Measurements from ENCODE around the gene BARX1.

BARX1 gene

DNA sequence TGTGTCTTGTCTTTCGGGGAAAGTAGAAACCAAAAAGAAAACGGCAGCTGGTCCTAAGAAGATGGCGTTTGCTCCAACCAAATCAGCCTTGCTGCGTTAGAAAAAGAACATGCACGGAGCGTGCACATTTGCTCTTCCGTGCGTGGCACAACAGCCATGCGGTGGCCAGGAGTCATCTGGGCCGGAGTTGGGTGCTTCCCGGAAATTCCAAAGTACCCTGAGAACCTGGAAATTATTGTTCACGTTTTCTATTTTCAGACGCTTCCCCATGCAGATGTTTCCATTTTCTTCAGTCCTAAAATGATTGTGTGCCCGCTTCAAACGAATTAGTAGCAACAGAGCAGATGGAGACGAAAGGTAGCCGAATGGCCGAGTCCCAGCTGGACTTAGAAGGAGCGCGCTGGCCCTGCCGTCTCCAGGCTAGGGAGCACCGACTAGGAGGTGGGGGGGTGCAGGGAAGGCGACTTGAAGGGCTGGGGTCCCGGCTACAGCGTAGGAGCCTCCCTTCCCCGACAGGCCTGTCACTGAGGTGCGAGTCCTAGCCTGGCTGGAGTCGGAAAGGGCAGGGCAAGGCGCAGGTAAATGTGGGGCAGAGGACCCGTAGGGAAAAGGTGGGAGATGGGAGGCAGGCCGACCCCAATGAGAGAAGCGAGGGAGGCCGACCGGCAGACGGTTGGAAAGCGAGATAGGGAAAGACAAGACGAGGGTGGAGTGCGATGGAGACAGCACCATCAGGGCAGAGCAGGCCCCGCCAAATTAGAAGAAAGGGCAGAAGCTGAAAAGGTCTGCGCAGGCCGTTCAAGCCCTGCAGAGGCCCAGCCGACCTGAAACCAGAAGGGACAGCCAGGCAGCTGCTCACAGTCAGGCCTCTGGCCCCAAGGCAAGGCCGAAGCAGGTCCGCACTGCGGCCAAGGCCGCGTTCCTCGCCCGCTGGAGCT is 1.4 kb downstream of the BARX1 start:
- no peak overlapping the region for H3K4me3 ChIP-seq (ENCODE audit: low read length)

DNA sequence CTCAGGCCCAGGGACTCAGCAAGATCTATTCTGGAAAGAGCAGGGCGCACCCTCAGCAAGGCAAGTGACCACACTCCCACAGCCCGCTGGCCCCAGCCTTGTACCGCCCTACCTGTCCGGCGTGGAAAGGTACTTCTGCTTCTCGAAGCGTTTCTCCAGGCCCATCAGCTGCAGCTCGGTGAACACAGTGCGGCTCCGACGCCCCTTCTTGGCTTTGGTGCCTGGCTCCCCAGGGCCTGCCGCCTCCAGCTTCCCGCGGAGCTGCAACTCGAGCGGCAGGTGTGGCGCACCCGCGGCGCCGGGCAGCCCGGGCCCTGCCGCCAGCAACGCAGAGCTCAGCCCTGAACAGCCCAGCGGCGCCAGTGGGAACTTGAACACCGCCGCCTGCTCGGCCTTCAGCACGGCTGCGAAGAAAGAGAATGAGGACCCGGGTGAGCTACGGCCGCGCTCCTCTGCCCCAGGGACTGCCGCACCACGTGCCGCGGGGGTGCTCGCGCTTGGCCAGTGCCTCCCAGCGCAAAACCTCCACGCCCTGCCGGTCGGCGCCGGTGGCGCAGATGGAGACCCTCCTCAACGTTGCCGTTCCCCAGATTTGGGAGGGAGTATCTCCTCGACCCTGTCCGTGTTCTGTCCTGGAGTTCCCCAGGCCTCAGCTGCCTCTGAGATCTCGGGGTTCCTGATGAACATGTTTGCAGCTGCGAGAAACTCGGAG is 2.2 kb downstream of the BARX1 start:
- Histone ChIP-seq H3K27me3 (ENCODE audit: control insufficient read depth, insufficient read depth, low read length) (peaks cover 85% of the 10 kb centered on the region), H3K36me3 (ENCODE audit: control insufficient read depth, insufficient read depth, low read length) (no peaks in the 10 kb centered on the region), H3K4me1 (ENCODE audit: control insufficient read depth, insufficient read depth, low read length) (peaks cover 2% of the 10 kb centered on the region), H3K27ac (ENCODE audit: low read depth, low read length) (no peak overlapping the region), H3K9ac (ENCODE audit: low read length) (no peak overlapping the region), H3K4me3 (ENCODE audit: low read length) (peak overlapping the region; percentile 32)

More for the DNA sequence above, 1.4 kb downstream of the BARX1 start:
- Histone ChIP-seq H3K4me1 (ENCODE audit: control insufficient read depth, insufficient read depth, low read length) (peaks cover 2% of the 10 kb centered on the region), H3K27ac (ENCODE audit: low read depth, low read length) (no peak overlapping the region), H3K27me3 (ENCODE audit: control insufficient read depth, insufficient read depth, low read length) (peaks cover 88% of the 10 kb centered on the region), H3K9ac (ENCODE audit: low read length) (no peak overlapping the region), H3K36me3 (ENCODE audit: control insufficient read depth, insufficient read depth, low read length) (no peaks in the 10 kb centered on the region)

DNA sequence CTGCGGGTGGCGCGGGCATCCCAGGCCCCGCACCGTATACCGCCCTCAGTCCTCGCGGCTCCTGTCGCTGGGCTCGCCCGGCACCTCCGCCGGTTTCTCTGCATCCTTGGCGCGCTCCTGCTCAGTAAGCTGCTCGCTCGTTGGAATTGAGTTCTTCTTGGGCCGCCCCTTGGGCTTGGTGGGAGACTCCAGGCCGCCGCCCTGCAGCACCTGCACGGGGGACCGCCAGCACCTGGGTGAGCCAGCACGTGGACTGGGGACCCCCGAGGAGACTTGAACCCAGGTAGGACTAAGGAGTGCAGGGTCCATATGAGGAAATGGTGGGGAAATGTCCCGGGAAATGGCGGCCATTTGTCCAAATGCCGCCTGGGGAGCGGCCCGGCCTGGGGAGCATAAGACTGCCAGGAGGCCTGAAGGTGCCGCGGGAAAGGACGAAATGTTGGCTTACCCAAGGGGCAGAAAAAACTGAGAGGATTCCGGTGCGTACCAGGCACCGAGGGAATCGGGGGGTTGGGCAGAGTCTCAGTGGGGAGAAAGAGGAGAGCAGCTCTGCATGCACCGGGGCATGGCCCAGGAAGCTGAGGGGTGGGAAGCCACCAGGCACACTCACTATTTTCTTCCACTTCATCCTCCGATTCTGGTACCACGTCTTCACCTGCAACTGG is 2.9 kb downstream of the BARX1 start:
- Histone ChIP-seq H3K4me1 (ENCODE audit: control insufficient read depth, insufficient read depth, low read length) (peaks cover 2% of the 10 kb centered on the region), H3K36me3 (ENCODE audit: control insufficient read depth, insufficient read depth, low read length) (no peaks in the 10 kb centered on the region), H3K9ac (ENCODE audit: low read length) (no peak overlapping the region), H3K4me3 (ENCODE audit: low read length) (peak overlapping the region; percentile 32), H3K27ac (ENCODE audit: low read depth, low read length) (no peak overlapping the region), H3K27me3 (ENCODE audit: control insufficient read depth, insufficient read depth, low read length) (peaks cover 81% of the 10 kb centered on the region)

DNA sequence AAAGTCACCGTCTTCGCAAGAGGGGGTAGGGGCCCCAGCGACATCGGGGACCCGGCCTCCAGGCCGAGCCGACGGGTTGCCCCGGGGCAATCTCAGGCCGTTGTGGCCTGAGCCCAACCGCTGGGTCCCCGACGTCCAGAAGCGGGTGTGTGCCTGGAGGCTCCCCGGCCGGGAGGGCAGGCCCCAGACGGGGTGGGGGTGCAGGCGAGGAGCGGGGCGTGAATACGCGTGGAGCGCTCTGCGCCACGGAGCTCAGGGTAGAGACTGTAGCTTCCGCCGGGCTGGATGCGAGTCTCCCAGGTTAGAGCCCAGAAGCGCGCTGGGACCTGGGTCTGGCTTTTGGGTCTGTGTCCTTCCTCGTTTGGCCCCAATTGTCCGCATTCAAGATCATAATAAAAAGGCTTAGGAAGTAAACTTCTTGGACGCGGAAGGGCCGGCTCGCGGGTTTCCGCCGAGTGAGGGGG is 3.5 kb downstream of the BARX1 start:
- Histone ChIP-seq H3K9ac (ENCODE audit: low read length) (no peak overlapping the region), H3K4me3 (ENCODE audit: low read length) (peak overlapping the region; percentile 24), H3K27ac (ENCODE audit: low read depth, low read length) (no peak overlapping the region), H3K36me3 (ENCODE audit: control insufficient read depth, insufficient read depth, low read length) (no peaks in the 10 kb centered on the region), H3K27me3 (ENCODE audit: control insufficient read depth, insufficient read depth, low read length) (peaks cover 79% of the 10 kb centered on the region), H3K4me1 (ENCODE audit: control insufficient read depth, insufficient read depth, low read length) (peaks cover 2% of the 10 kb centered on the region)

DNA sequence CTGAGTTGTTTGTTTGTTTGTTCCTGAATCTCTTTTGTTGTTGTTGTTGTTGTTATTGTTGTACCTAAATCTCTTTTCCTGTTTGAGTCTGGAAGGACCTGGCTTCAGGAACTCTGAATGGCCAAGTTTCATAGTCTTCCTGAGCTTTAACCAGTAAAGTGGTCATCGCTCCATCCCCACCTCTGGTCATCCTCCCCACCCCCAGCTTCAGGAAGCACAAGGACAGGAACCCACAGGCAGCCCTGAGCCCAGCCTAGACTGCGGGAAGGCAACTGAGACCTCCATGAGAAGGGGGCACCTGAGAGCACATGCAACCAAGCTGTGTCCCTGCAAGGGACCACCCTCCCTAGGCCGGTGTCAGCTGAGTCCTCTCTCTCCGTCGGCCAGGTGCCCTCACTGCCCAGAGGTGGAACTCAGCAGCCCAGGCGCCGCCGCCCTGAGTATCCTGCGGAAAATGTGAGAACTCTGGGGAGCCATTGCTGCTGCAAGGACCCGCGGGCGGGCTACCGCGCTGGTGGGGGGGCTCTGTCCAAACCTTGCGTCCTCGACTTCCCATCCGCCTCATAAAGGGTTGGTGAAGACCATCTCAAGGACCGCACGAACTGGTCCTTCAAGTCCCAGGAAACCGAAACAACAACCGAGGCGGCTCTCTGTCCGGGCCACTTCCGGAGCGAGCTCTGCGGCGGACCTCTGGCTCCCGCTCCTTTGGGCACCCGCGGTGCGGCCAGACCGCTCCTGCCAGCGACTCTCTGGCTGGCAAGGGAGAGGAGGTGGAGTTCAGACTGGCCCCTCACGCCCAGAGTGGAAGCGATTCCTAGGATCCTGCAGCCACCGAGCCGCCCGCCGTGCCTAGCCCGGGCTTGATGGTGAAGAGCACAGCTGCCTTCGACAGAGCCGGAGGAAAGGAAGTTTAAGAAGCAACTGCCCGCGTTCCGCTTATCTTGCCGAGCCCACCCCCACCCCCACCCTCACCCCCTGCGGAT is 4.2 kb downstream of the BARX1 start:
- no peaks in the 10 kb centered on the region for H3K36me3 ChIP-seq (ENCODE audit: control insufficient read depth, insufficient read depth, low read length)
- no peak overlapping the region for H3K9ac ChIP-seq (ENCODE audit: low read length)
- H3K4me1 ChIP-seq (ENCODE audit: control insufficient read depth, insufficient read depth, low read length), result peaks cover 2% of the 10 kb centered on the region
- H3K27ac ChIP-seq (ENCODE audit: low read depth, low read length), result no peak overlapping the region
- peaks cover 79% of the 10 kb centered on the region for H3K27me3 ChIP-seq (ENCODE audit: control insufficient read depth, insufficient read depth, low read length)
- peak overlapping the region; percentile 72 for H3K4me3 ChIP-seq (ENCODE audit: low read length)

DNA sequence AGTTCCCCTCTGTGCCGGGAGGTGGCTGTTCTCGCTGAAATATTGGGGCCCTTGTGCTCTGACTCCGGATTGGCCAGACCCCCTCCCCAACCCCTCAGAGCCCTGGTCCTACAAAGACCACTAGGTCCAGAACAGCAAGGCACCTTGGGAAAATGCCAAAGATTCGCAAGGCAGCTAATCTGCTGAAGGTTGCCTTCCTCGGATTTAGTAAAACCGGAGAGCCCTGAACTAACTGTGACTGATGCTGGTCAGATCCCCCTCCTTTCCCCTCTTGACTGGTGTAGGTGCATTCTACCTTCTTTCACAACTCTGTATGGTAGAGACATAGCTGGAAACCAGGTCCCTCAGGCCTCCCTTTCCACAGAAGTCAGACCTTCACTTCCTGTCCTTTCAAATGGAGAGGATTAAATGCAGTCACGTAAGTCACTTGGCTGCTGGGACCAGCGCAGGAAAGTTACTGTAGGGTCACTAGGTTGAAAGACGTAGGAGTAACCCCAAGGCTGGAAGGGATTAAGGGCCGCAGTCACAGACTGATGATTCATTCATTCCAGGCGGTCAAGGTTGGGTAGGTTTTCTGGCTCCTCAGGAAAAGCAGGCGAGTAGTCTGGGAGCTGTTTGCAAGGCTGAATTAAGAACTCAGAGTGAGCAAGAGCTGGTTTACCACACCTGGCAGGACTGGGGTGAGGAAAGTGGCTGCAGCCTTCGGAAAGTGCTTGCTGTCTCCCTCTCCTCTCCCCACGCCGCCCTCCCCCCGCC is 5.3 kb downstream of the BARX1 start:
- no peaks in the 10 kb centered on the region for H3K4me1 ChIP-seq (ENCODE audit: control insufficient read depth, insufficient read depth, low read length)
- H3K9ac ChIP-seq (ENCODE audit: low read length), result no peak overlapping the region
- peaks cover 83% of the 10 kb centered on the region for H3K27me3 ChIP-seq (ENCODE audit: control insufficient read depth, insufficient read depth, low read length)
- no peak overlapping the region for H3K4me3 ChIP-seq (ENCODE audit: low read length)
- no peaks in the 10 kb centered on the region for H3K36me3 ChIP-seq (ENCODE audit: control insufficient read depth, insufficient read depth, low read length)
- H3K27ac ChIP-seq (ENCODE audit: low read depth, low read length), result no peak overlapping the region

DNA sequence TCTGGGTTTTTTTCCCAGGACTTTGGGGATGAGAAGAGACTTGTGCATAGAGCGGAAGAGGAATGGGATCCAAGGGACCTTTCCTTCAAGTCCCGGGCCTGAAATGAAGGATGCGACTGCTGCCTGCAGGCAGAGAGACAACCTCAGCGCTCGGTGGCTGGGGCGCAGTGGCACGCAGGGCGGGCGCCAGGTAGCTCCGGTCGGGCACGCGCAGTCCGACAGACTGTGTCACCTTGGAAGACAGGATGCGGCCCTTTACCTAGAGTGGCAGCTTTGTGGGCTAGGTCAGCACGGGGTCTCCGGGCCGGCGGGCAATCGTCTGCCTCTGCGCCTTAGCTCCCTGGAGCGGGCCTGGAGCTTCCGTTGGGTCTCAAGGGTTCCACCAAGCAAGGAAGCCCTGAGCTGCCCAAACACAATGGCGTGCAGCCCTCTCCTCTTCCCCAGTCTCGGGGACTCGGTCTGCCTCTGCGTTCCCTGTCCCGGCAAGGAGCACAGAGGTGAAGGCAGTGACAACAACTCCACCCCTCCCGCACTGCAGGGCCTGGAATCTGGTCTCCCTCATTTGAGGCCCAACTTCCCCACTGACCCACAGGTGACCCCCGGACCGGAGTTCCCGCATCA is 6.0 kb downstream of the BARX1 start:
- Histone ChIP-seq H3K27ac (ENCODE audit: low read depth, low read length) (no peak overlapping the region), H3K4me1 (ENCODE audit: control insufficient read depth, insufficient read depth, low read length) (no peaks in the 10 kb centered on the region), H3K27me3 (ENCODE audit: control insufficient read depth, insufficient read depth, low read length) (peaks cover 84% of the 10 kb centered on the region), H3K9ac (ENCODE audit: low read length) (no peak overlapping the region), H3K36me3 (ENCODE audit: control insufficient read depth, insufficient read depth, low read length) (no peaks in the 10 kb centered on the region), H3K4me3 (ENCODE audit: low read length) (no peak overlapping the region)

DNA sequence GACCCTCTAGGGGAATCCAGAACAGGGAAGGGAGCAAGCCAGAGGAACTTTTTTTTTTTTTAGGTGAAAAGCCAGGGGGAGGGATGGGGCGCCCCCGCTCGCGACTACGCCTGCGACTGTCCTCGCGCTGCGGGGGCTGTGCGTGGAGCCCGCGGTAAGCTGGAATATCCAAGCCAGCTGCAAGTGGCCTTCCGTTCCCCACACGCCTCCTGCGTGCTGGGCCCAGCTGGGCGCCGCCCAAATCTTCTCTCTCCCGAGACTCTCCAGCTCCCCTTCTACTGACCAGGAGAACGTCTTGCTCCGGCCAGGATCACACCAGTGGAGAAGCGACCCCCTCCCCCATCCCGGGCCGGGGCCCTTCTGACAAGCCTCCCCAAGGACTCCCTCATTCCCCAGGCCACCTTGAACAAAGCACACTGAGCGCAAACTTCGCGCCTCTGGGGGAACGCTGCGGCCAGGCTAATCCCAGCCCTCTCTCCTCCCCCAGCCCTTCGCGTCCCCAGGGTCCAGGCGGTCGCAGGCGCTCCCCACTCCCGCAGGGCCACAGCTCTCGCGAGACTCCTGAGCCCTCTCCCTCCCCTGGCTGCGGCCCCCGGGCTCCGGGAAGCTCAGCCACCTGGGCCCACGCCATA is 6.6 kb downstream of the BARX1 start:
- no peak overlapping the region for H3K4me3 ChIP-seq (ENCODE audit: low read length)
- no peaks in the 10 kb centered on the region for H3K4me1 ChIP-seq (ENCODE audit: control insufficient read depth, insufficient read depth, low read length)
- no peak overlapping the region for H3K9ac ChIP-seq (ENCODE audit: low read length)
- H3K36me3 ChIP-seq (ENCODE audit: control insufficient read depth, insufficient read depth, low read length), result no peaks in the 10 kb centered on the region
- no peak overlapping the region for H3K27ac ChIP-seq (ENCODE audit: low read depth, low read length)
- peaks cover 84% of the 10 kb centered on the region for H3K27me3 ChIP-seq (ENCODE audit: control insufficient read depth, insufficient read depth, low read length)

DNA sequence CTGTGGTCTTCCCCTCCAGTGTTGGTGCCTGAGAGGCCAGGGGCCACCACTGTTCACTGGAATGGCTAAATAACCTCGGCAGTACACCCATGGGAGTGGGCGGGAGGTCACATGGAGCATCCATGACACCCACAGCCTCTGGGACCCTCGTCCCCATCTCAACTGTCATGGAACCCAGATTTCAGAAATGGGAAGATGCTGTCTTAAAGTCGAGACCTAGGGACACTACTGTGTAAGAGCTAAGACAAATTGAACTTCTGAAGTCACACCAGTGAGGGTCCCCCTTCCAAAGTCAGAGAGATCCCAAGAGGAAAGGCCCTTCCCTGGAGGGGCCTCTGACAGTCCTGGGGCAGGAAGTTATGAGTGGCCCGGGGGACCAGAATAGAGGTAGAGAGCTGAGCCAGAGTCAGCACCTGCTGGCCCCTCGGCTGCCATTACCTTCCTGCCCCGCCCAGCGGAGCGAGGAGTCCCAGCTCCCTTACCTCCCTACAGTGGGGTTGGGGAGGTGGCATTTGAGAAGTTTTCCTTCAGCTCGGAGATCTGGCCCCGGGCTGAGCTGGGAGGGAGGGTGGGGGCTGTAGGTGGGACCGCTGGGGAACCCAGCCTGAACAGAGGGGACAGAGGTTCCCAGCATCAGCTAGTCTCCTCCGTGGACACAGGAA is 7.6 kb downstream of the BARX1 start:
- H3K27ac ChIP-seq (ENCODE audit: low read depth, low read length), result no peak overlapping the region
- no peaks in the 10 kb centered on the region for H3K36me3 ChIP-seq (ENCODE audit: control insufficient read depth, insufficient read depth, low read length)
- no peaks in the 10 kb centered on the region for H3K4me1 ChIP-seq (ENCODE audit: control insufficient read depth, insufficient read depth, low read length)
- H3K4me3 ChIP-seq (ENCODE audit: low read length), result no peak overlapping the region
- peaks cover 79% of the 10 kb centered on the region for H3K27me3 ChIP-seq (ENCODE audit: control insufficient read depth, insufficient read depth, low read length)
- H3K9ac ChIP-seq (ENCODE audit: low read length), result no peak overlapping the region

DNA sequence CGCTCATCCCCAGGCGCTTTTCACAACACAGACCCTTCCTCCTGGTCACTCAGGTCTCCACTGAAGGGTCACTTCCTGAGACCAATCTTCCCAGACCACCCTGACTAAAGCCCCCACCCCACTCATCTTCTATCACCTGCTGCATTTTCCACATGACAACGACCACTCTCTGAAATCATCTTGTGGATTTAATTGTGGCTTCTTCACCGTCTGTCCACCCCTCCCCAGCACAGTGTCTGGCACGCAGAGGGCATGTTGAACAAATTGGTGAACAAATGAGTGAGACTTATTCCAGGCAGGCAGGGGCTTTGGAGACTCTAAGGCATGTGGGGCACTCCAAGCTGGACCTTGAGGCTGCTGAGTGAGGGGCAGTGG is 8.8 kb downstream of the BARX1 start:
- Histone ChIP-seq H3K27ac (ENCODE audit: low read depth, low read length) (no peak overlapping the region), H3K4me1 (ENCODE audit: control insufficient read depth, insufficient read depth, low read length) (no peaks in the 10 kb centered on the region), H3K27me3 (ENCODE audit: control insufficient read depth, insufficient read depth, low read length) (peaks cover 70% of the 10 kb centered on the region), H3K4me3 (ENCODE audit: low read length) (no peak overlapping the region), H3K36me3 (ENCODE audit: control insufficient read depth, insufficient read depth, low read length) (no peaks in the 10 kb centered on the region), H3K9ac (ENCODE audit: low read length) (no peak overlapping the region)

All from rectal smooth muscle tissue (tissue), 1 donor.